ENCODE measurements around the gene DPY30. TPM values are rescaled to one million over a fixed set of nuclear protein-coding genes. Genes with fewer than 3 reads are reported as not detected.

Gene DPY30
- polyA plus RNA-seq, 2 donors = 77.2 to 115 TPM

DNA sequence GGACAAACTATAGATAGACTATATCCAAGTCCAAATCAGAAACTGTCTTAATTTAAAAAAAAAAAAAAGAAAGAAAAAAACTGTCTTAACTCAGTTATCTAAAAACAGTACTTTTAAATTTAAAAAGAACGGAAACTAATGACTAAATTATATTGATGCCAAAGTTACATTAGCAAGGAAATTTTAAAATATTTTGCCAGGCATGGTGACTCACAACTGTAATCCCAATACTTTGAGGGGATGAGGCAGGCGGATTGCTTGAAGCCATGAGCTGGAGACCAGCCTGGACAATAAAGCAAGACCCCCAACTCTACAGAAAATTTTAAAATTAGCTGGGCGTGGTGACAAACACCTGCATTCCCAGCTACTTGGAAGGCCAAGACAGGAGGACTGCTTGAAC lies 59.6 kb downstream of the DPY30 start:
- Histone ChIP-seq H3K27ac (ENCODE audit: low read depth in 2 of 2, low read length in 1 of 2) (no peak overlapping the region), H3K9me3 (ENCODE audit: control insufficient read depth in 2 of 2, insufficient read depth in 1 of 2, low read depth in 1 of 2, low read length in 1 of 2) (no peaks in the 10 kb centered on the region), H3K4me3 (ENCODE audit: low read depth in 1 of 2, low read length in 2 of 2) (no peak overlapping the region), H3K4me1 (ENCODE audit: control insufficient read depth in 2 of 2, insufficient read depth in 2 of 2, low read length in 1 of 2) (no peaks in the 10 kb centered on the region), H3K36me3 (ENCODE audit: control insufficient read depth in 2 of 2, insufficient read depth in 2 of 2, low read length in 1 of 2) (no peaks in the 10 kb centered on the region), H3K27me3 (ENCODE audit: control insufficient read depth in 1 of 2, insufficient read depth in 2 of 2, low read length in 2 of 2) (no peaks in the 10 kb centered on the region)
- WGBS, 2 donors = 58 to 84% methylated on average over 3 of the region's 3 CpGs

DNA sequence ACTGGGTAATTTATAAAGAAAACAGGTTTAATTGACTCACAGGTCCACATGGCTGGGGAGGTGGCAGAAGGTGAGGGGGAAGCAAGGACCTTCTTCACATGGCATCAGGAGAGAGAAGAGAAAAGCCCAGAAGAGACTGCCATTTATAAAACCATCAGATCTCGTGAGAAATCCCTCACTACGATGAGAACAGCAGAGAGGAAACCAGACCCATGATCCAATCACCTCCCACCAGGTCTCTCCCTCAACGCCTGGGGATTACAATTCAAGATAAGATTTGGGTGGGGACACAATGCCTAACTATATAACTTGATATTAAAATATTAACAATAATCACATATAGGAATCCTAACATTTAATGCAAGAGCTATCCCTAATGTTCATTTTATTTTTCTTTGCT lies 60.6 kb downstream of the DPY30 start:
- Histone ChIP-seq H3K9me3 (ENCODE audit: control insufficient read depth in 2 of 2, insufficient read depth in 1 of 2, low read depth in 1 of 2, low read length in 1 of 2) (no peaks in the 10 kb centered on the region), H3K36me3 (ENCODE audit: control insufficient read depth in 2 of 2, insufficient read depth in 2 of 2, low read length in 1 of 2) (no peaks in the 10 kb centered on the region), H3K27ac (ENCODE audit: low read depth in 2 of 2, low read length in 1 of 2) (no peak overlapping the region), H3K4me1 (ENCODE audit: control insufficient read depth in 2 of 2, insufficient read depth in 2 of 2, low read length in 1 of 2) (no peaks in the 10 kb centered on the region), H3K27me3 (ENCODE audit: control insufficient read depth in 1 of 2, insufficient read depth in 2 of 2, low read length in 2 of 2) (no peaks in the 10 kb centered on the region), H3K4me3 (ENCODE audit: low read depth in 1 of 2, low read length in 2 of 2) (no peak overlapping the region)
- WGBS, 2 donors = 93 to 96% methylated on average over 3 of the region's 3 CpGs

DNA sequence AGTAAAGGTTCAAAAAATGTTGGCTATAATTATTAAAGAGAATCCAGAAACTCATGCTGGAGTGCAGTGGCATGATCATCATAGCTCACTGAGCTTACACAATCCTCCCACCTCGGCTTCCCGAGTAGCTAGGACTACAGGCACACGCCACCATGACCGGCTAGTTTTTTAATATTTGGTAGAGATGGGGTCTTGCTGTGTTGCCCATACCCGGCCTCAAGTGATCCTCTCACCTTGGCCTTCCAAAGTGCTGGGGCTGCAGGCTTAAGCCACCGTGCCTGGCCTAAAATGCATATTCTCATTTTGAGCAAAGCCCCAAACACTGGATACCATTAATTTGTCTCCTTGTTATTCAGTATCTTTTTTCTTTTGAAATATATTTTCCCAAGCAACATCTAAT lies 61.2 kb downstream of the DPY30 start:
- WGBS, 2 donors = 99 to 100% methylated on average over 6 of the region's 6 CpGs
- no peak overlapping the region for H3K27ac ChIP-seq (ENCODE audit: low read depth in 2 of 2, low read length in 1 of 2)
- no peaks in the 10 kb centered on the region for H3K27me3 ChIP-seq (ENCODE audit: control insufficient read depth in 1 of 2, insufficient read depth in 2 of 2, low read length in 2 of 2)
- no peaks in the 10 kb centered on the region for H3K36me3 ChIP-seq (ENCODE audit: control insufficient read depth in 2 of 2, insufficient read depth in 2 of 2, low read length in 1 of 2)
- H3K9me3 ChIP-seq (ENCODE audit: control insufficient read depth in 2 of 2, insufficient read depth in 1 of 2, low read depth in 1 of 2, low read length in 1 of 2) = no peaks in the 10 kb centered on the region
- no peak overlapping the region for H3K4me3 ChIP-seq (ENCODE audit: low read depth in 1 of 2, low read length in 2 of 2)
- no peaks in the 10 kb centered on the region for H3K4me1 ChIP-seq (ENCODE audit: control insufficient read depth in 2 of 2, insufficient read depth in 2 of 2, low read length in 1 of 2)

Other genes with a start within 250 kb of the DPY30 start
- gene MEMO1, start 28.8 kb downstream of the DPY30 start, polyA plus RNA-seq = 10 to 100 TPM; 50.5 to 73.8 TPM
- gene SPAST, start 23.8 kb upstream of the DPY30 start, polyA plus RNA-seq = 1 to 10 TPM; 3.6 to 3.9 TPM
- gene SLC30A6, start 126.1 kb upstream of the DPY30 start, polyA plus RNA-seq = 1 to 10 TPM; 3.3 to 4.9 TPM
- under 1 TPM; 0.12 to 0.18 TPM for gene NLRC4, start 225.1 kb upstream of the DPY30 start, polyA plus RNA-seq
- 10 to 100 TPM; 16.0 to 24.4 TPM for gene YIPF4, start 238.1 kb upstream of the DPY30 start, polyA plus RNA-seq